HFFc6 (cell line): ENCODE measurements around the gene ADGRV1. TPM values are rescaled to one million over a fixed set of nuclear protein-coding genes. Genes with fewer than 3 reads are reported as not detected.

ENCODE experiments used
- DNase-seq: peaks from one replicate; pipeline ENCODE4 v3.0.0-alpha.2; 2018
- H3K27ac Mint-ChIP-seq: 2 replicates; pipeline ENCODE4 v1.8.0; 2020; ENCODE audit warnings: mild to moderate bottlenecking, mixed read lengths
- H3K27me3 Mint-ChIP-seq: 2 replicates; pipeline ENCODE4 v1.8.0; 2021; ENCODE audit warnings: mild to moderate bottlenecking, moderate library complexity, mixed read lengths; ENCODE audit not compliant: insufficient read depth
- H3K36me3 Mint-ChIP-seq: 2 replicates; pipeline ENCODE4 v1.8.0; 2021; ENCODE audit warnings: low read depth, mixed read lengths
- H3K4me1 Mint-ChIP-seq: 2 replicates; pipeline ENCODE4 v1.8.0; 2020; ENCODE audit warnings: low read depth, mixed read lengths
- H3K4me3 Mint-ChIP-seq: 2 replicates; pipeline ENCODE4 v1.8.0; 2020; ENCODE audit warnings: mild to moderate bottlenecking, moderate library complexity, mixed read lengths
- H3K9me3 Mint-ChIP-seq: 2 replicates; pipeline ENCODE4 v1.8.0; 2020; ENCODE audit warnings: mild to moderate bottlenecking, mixed read lengths
- total RNA-seq, 6 experiments: library from RNA; stranded (reverse); fragmentation: NEBNext Ultra II Directional; extraction: Animal tissue kit (Norgen Biotek cat#: 25700); gene quantifications; 2 replicates in 1 of 6; 3 replicates in 5 of 6; pipeline ENCODE4 v1.2.3, GENCODE V29; 2021
- TF ChIP-seq, protein P1 (sequence below): fragments of 200-600 bp; sonication (generic); IDR thresholded peaks from 2 replicates; pipeline ENCODE4 v1.5.0; 2021; ENCODE audit warnings: antibody characterized with exemption, mild to moderate bottlenecking

ADGRV1 gene
- total RNA-seq, 6 experiments from 2014 or later = not detected

DNA sequence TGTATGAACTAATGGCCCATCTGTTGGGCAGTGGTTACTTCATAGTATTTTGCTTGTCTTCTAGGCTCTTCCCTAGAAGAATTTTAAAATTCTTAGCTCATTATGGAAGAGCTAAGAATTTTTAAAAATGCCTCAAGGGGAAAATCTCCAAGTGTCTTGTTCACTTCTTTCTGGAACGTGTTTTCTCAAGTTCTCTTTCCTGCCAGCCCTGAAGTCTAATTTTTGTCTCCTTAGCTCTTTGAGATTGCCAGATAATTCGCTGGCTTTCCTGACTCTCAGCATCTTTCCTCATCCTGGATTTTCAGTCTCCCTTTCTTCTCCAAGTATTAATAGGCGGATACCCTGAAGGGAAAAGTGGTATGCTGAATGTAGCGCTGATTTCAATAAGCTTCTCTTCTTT, 429.1 kb downstream of the ADGRV1 start:
- DNase-seq = no peak
- Mint-ChIP-seq H3K27ac (no peak overlapping the region), H3K4me3 (no peak overlapping the region), H3K36me3 (no peaks in the 10 kb centered on the region), H3K4me1 (no peaks in the 10 kb centered on the region), H3K27me3 (peaks cover 2% of the 10 kb centered on the region; the same call in 1 of the 2 replicates), H3K9me3 (no peaks in the 10 kb centered on the region)
- TF ChIP-seq, protein P1, sequence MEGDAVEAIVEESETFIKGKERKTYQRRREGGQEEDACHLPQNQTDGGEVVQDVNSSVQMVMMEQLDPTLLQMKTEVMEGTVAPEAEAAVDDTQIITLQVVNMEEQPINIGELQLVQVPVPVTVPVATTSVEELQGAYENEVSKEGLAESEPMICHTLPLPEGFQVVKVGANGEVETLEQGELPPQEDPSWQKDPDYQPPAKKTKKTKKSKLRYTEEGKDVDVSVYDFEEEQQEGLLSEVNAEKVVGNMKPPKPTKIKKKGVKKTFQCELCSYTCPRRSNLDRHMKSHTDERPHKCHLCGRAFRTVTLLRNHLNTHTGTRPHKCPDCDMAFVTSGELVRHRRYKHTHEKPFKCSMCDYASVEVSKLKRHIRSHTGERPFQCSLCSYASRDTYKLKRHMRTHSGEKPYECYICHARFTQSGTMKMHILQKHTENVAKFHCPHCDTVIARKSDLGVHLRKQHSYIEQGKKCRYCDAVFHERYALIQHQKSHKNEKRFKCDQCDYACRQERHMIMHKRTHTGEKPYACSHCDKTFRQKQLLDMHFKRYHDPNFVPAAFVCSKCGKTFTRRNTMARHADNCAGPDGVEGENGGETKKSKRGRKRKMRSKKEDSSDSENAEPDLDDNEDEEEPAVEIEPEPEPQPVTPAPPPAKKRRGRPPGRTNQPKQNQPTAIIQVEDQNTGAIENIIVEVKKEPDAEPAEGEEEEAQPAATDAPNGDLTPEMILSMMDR = no peak

DNA sequence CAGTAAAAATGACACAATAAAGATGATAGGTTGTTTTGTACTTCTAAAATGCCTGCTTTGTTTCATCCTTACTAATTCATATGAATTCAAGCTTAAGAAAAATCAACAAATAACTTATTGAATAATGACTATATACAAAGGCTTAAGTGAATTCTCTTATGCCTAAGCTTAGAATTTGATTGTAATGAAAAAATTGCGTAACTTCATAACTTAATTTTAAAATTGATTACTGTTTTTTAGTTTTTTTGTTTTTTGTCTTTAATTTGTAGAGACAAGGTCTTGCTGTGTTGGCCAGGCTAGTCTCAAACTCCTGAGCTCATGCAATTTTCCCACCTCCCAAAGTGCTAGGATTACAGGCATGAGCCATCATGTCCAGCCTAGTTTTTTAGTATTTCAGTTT, 432.6 kb downstream of the ADGRV1 start:
- no peaks in the 10 kb centered on the region for H3K9me3 Mint-ChIP-seq
- TF ChIP-seq, protein P1 = no peak
- no peak for DNase-seq
- no peak overlapping the region for H3K4me3 Mint-ChIP-seq
- no peaks in the 10 kb centered on the region for H3K36me3 Mint-ChIP-seq
- no peaks in the 10 kb centered on the region for H3K4me1 Mint-ChIP-seq
- no peaks in the 10 kb centered on the region for H3K27me3 Mint-ChIP-seq
- no peak overlapping the region for H3K27ac Mint-ChIP-seq

DNA sequence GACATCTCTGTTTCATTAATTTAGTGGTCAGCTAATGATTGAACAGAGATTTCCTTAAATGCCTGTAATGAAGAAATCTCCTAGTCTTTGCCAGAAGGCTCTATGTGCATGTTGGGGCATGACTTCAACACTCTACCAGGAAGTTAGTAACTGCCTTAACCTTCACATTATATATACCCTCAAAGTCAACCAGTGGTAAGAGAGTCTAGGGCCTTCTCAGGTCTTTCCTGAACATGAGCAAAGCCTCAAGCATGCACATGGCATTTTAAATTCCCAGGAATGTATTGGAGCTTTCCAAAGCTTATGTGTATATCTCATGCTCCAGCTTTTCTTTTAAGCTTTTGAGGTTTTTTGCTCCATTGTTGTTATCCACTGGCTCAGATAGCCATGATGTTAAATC, 436.2 kb downstream of the ADGRV1 start:
- TF ChIP-seq, protein P1 = no peak
- Mint-ChIP-seq H3K9me3 (no peaks in the 10 kb centered on the region), H3K4me1 (no peaks in the 10 kb centered on the region), H3K36me3 (no peaks in the 10 kb centered on the region), H3K27me3 (peaks cover 3% of the 10 kb centered on the region; the same call in 1 of the 2 replicates), H3K4me3 (no peak overlapping the region), H3K27ac (no peak overlapping the region)
- no peak for DNase-seq

DNA sequence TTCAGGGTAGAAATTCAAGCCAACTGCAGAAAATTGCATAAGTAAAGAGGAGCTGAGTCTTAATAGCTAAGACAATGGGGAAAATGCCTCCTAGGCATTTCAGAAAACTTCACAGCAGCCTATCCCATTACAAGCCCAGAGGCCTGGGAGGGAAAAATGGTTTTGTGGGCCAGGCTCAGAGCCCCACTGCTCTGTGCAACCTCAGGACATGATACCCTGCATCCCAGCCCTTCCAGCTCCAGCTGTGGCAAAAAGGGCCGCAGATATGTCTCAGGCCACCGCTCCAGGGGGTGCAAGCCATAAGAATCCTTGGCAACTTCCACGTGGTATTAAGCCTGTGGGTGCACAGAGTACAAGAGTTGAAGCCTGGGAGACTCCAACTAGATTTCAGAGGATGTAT, 437.5 kb downstream of the ADGRV1 start:
- H3K27ac Mint-ChIP-seq = no peak overlapping the region
- no peak for DNase-seq
- TF ChIP-seq, protein P1 = no peak
- no peaks in the 10 kb centered on the region for H3K9me3 Mint-ChIP-seq
- H3K4me1 Mint-ChIP-seq = no peaks in the 10 kb centered on the region
- H3K4me3 Mint-ChIP-seq = no peak overlapping the region
- H3K27me3 Mint-ChIP-seq = peaks cover 3% of the 10 kb centered on the region; the same call in 1 of the 2 replicates
- H3K36me3 Mint-ChIP-seq = no peaks in the 10 kb centered on the region

DNA sequence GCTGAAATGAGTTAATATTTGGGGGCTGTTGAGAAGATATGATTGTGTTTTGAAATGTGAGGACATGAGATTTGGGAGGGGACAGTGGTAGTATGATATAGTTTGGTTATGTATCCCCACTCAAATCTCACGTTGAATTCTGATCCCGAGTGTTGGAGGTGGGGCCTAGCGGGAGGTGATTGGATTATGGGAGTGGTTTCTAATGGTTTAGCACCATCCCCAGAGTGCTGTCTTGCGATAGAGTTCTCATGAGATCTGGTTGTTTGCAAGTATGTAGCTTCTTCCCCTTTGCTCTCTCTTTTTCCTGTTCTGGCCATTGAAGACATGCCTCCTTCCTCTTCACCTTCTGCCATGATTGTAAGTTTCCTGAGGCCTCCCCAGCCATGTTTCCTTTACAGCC, 438.5 kb downstream of the ADGRV1 start:
- H3K36me3 Mint-ChIP-seq = no peaks in the 10 kb centered on the region
- no peak overlapping the region for H3K4me3 Mint-ChIP-seq
- H3K27ac Mint-ChIP-seq = no peak overlapping the region
- TF ChIP-seq, protein P1 = no peak
- no peak for DNase-seq
- peaks cover 3% of the 10 kb centered on the region; the same call in 1 of the 2 replicates for H3K27me3 Mint-ChIP-seq
- no peaks in the 10 kb centered on the region for H3K4me1 Mint-ChIP-seq
- no peaks in the 10 kb centered on the region for H3K9me3 Mint-ChIP-seq

DNA sequence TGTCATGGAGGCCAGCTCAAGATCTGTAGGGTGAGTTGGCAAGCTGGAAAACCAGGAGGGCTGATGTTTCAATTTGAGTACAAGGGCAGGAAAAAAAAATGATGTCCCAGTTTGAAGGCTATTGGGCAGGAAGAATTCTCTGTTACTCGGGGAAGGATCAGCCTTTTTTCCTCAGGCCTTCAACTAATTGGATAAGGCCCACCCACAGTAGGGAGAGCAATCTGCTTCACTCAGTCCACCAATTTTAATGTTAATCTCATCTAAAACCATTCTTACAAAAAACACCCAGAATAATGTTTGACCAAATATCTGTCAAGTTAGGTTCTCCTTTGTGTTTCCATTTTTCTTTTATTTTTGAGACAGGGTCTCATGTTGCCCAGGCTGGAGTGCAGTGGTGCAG, 442.1 kb downstream of the ADGRV1 start:
- no peaks in the 10 kb centered on the region for H3K36me3 Mint-ChIP-seq
- H3K4me3 Mint-ChIP-seq = no peak overlapping the region
- DNase-seq = no peak
- no peaks in the 10 kb centered on the region for H3K9me3 Mint-ChIP-seq
- no peaks in the 10 kb centered on the region for H3K4me1 Mint-ChIP-seq
- H3K27ac Mint-ChIP-seq = no peak overlapping the region
- TF ChIP-seq, protein P1 = no peak
- H3K27me3 Mint-ChIP-seq = peaks cover 3% of the 10 kb centered on the region; the same call in 1 of the 2 replicates
